Measurements from ENCODE around the gene PDLIM5.
"Not testable (repeated sequence)": the region's sequence is repeated elsewhere in the genome, so short reads cannot be mapped to it uniquely, and the experiment has no call there.

The PDLIM5 gene

DNA sequence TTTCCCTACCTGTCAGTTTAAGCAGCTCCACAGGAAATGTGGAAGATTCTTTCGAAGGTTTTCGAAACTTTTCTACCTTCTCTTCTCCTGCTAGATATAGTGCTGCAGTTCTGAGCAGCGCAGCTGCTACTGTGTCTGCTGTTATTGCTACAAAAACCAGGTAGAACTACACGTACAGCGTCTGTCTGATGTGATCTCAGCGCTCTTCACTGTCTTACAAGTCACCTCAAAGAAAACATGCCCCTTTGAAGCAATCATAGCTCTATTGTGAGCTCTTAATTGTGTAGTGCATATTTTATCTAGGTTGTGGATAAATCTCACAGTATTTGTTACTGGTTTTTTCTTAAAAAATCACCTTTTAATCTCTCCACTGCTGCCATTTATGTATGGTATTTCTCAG lies 158.4 kb downstream of the PDLIM5 start:
- no peaks in the 10 kb centered on the region for H3K36me3 ChIP-seq (ENCODE audit: control insufficient read depth, insufficient read depth, low read length)
- no peaks in the 10 kb centered on the region for H3K27me3 ChIP-seq (ENCODE audit: control insufficient read depth, insufficient read depth, low read length)
- H3K4me3 ChIP-seq (ENCODE audit: low read length), result no peak overlapping the region
- H3K4me1 ChIP-seq (ENCODE audit: control insufficient read depth, insufficient read depth, low read length), result no peaks in the 10 kb centered on the region
- no peaks in the 10 kb centered on the region for H3K9me3 ChIP-seq (ENCODE audit: control insufficient read depth, low read length)
- H3K9ac ChIP-seq (ENCODE audit: low read length), result no peak overlapping the region

DNA sequence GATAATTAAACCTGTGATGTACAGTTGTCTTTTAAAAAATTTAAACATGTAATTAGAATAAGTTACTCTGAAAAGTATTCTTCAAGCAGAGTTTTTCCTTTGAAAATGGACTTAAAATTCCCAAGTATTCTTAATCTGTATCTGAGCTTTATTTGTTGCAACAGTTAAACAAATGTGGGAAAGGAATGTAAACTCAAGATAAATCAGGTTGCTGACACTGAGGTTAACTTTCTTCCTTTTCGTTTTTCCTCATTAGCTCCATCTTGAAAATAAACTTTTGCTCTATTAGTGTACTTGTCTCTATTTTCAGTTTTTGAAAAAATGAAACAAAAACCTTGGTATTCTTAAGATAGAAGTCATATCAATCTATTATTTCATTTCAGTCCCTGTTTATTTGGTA lies 161.5 kb downstream of the PDLIM5 start:
- no peaks in the 10 kb centered on the region for H3K36me3 ChIP-seq (ENCODE audit: control insufficient read depth, insufficient read depth, low read length)
- H3K27me3 ChIP-seq (ENCODE audit: control insufficient read depth, insufficient read depth, low read length), result no peaks in the 10 kb centered on the region
- no peak overlapping the region for H3K4me3 ChIP-seq (ENCODE audit: low read length)

DNA sequence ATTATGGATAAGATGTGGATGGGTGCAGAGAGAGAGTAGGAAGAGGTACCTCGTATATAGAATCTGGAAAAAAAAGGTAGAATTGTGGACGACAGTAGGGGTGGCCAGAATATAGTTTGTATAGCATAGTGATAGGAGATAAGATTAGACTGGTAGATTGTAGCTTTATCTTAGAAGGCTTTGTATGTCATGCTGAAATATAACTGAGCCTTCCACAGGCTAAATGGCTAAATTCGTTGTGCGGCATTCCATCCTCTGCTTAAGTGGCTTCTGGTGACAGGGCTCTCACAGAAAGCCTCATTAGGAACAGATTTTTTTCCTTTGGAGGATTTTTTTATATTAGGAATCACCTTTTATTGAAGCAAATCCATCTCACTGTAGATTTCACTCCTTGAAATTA lies 163.7 kb downstream of the PDLIM5 start:
- Histone ChIP-seq H3K4me3 (ENCODE audit: low read length) (no peak overlapping the region), H3K4me1 (ENCODE audit: control insufficient read depth, insufficient read depth, low read length) (no peaks in the 10 kb centered on the region), H3K9me3 (ENCODE audit: control insufficient read depth, low read length) (no peaks in the 10 kb centered on the region), H3K9ac (ENCODE audit: low read length) (no peak overlapping the region), H3K27me3 (ENCODE audit: control insufficient read depth, insufficient read depth, low read length) (no peaks in the 10 kb centered on the region), H3K36me3 (ENCODE audit: control insufficient read depth, insufficient read depth, low read length) (no peaks in the 10 kb centered on the region)

More for the DNA sequence above, 161.5 kb downstream of the PDLIM5 start:
- H3K9ac ChIP-seq (ENCODE audit: low read length), result no peak overlapping the region
- no peaks in the 10 kb centered on the region for H3K4me1 ChIP-seq (ENCODE audit: control insufficient read depth, insufficient read depth, low read length)
- H3K9me3 ChIP-seq (ENCODE audit: control insufficient read depth, low read length), result no peaks in the 10 kb centered on the region

DNA sequence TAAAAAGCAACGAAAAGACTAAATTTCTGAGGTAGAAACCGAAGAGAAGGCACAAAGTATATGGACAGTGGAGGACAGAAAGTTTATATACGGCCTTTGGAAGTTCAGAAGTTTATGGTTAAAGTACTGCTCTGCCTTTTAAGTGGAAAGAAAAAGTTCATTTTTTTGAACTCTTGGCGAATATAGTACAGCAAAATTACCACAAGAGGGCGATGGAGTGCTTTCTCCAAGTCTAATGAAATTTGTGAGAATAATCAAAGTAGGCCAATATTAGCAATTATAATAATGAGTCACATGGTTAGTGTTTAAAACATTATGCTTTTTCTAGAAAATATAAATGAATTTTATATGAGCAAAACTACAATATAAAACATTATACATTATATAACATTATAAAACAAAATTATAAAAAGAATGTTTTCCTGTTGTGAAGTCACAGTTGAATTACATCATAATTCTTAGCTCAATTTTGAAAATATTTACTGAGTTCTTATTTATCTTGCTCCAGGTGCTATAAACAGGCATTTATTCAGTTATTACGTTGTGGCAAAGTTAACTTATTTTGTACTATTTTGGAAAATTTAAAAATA lies 169.8 kb downstream of the PDLIM5 start:
- Histone ChIP-seq H3K4me3 (ENCODE audit: low read length) (no peak overlapping the region), H3K27me3 (ENCODE audit: control insufficient read depth, insufficient read depth, low read length) (no peaks in the 10 kb centered on the region), H3K9ac (ENCODE audit: low read length) (no peak overlapping the region), H3K36me3 (ENCODE audit: control insufficient read depth, insufficient read depth, low read length) (no peaks in the 10 kb centered on the region), H3K4me1 (ENCODE audit: control insufficient read depth, insufficient read depth, low read length) (no peaks in the 10 kb centered on the region), H3K9me3 (ENCODE audit: control insufficient read depth, low read length) (no peaks in the 10 kb centered on the region)

DNA sequence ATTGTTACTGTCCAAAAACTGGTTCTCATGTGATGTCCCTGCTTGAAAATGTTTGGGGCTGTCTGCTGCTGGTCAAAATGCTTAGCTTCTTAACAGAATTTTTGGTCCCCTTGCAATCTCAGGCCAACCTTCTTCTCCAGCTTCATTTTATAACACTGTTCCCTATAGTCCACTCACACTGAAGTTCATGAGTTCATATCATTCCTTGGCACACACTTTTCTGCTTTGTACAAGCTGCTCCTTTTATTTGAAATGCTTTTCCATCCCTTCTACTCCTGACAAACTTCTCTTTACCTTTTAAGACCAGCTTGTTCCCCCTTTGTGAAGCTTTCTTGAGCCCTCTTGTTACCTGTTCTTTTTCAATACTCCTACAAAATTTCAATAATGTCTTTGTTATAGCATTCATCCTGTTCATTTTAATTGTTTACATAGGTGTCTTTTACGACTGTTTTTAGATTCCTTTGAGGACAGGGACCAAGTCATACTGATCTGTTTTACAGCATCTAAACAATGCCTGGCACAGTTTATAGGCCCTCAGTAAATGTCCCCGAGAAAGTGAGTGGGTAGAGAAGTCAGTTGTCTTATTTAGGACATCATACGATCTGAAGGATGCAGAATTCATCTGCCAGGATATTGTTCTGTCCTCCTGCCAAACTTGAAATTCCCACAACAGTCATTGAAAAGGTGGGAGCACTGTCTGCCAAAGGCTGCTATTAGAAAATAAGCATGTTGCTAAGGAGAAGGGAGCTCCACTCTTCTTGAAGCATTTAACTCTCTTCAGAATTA lies 171.6 kb downstream of the PDLIM5 start:
- Histone ChIP-seq H3K9ac (ENCODE audit: low read length) (no peak overlapping the region), H3K4me1 (ENCODE audit: control insufficient read depth, insufficient read depth, low read length) (no peaks in the 10 kb centered on the region), H3K36me3 (ENCODE audit: control insufficient read depth, insufficient read depth, low read length) (no peaks in the 10 kb centered on the region), H3K9me3 (ENCODE audit: control insufficient read depth, low read length) (no peaks in the 10 kb centered on the region), H3K27me3 (ENCODE audit: control insufficient read depth, insufficient read depth, low read length) (no peaks in the 10 kb centered on the region), H3K4me3 (ENCODE audit: low read length) (no peak overlapping the region)

DNA sequence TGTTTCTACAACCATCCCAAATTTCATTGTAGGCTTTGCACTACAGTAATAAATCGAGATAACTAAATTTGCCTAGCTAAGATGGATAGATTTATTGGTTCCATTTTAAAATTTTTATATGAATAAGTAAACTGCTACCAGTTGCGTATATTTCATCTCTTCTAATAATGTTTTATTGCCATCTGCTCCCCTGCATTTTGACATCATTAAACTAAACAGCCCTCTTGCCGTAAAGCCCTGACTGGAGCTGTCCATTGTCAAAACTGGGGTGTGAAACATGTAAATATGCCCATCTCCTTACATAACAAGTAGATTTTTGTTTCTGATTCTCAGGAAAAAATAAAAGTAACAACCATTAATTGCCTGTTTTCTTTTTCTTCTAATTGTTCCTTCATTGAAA lies 175.2 kb downstream of the PDLIM5 start:
- Histone ChIP-seq H3K36me3 (ENCODE audit: control insufficient read depth, insufficient read depth, low read length) (no peaks in the 10 kb centered on the region), H3K9ac (ENCODE audit: low read length) (no peak overlapping the region), H3K9me3 (ENCODE audit: control insufficient read depth, low read length) (no peaks in the 10 kb centered on the region), H3K4me3 (ENCODE audit: low read length) (no peak overlapping the region), H3K27me3 (ENCODE audit: control insufficient read depth, insufficient read depth, low read length) (no peaks in the 10 kb centered on the region), H3K4me1 (ENCODE audit: control insufficient read depth, insufficient read depth, low read length) (no peaks in the 10 kb centered on the region)

DNA sequence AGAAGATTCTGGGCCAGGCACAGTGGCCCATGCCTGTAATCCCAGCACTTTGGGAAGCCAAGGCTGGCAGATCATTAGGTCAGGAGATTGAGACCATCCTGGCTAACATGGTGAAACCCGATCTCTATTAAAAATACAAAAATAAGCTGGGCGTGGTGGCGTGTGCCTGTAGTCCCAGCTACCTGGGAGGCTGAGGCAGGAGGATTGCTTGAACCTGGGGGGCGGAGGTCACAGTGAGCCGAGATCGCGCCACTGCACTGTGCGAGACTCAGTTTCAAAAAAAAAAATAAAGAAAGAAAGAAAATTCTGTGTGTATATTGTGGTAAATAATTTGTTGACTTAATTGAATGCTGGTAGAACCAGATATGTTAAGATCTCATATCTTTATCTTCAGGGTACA lies 177.3 kb downstream of the PDLIM5 start:
- not testable (repeated sequence) for H3K36me3 ChIP-seq (ENCODE audit: control insufficient read depth, insufficient read depth, low read length); H3K9me3 ChIP-seq (ENCODE audit: control insufficient read depth, low read length); H3K27me3 ChIP-seq (ENCODE audit: control insufficient read depth, insufficient read depth, low read length); H3K4me3 ChIP-seq (ENCODE audit: low read length); H3K9ac ChIP-seq (ENCODE audit: low read length); H3K4me1 ChIP-seq (ENCODE audit: control insufficient read depth, insufficient read depth, low read length)

DNA sequence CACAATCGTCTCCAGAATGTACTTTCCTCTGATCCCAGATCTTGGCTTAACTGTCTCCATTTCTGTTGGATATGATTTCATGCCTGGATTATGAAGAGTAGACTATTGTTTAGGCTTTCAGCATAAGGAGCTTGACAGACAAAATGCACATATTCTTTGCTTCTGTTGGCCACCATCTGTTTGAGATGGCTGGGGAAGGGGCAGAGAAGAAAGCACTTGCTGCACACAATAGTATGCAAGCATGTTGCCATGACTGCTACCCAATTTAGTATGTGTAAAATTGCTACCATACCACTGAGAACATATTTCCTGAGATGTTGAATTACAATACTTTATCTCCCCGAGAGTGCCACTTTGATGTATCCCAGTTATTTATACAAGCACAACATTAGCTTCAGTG lies 178.1 kb downstream of the PDLIM5 start:
- H3K9ac ChIP-seq (ENCODE audit: low read length), result no peak overlapping the region
- H3K27me3 ChIP-seq (ENCODE audit: control insufficient read depth, insufficient read depth, low read length), result no peaks in the 10 kb centered on the region
- H3K4me1 ChIP-seq (ENCODE audit: control insufficient read depth, insufficient read depth, low read length), result no peaks in the 10 kb centered on the region
- H3K9me3 ChIP-seq (ENCODE audit: control insufficient read depth, low read length), result no peaks in the 10 kb centered on the region
- H3K36me3 ChIP-seq (ENCODE audit: control insufficient read depth, insufficient read depth, low read length), result no peaks in the 10 kb centered on the region
- H3K4me3 ChIP-seq (ENCODE audit: low read length), result no peak overlapping the region

DNA sequence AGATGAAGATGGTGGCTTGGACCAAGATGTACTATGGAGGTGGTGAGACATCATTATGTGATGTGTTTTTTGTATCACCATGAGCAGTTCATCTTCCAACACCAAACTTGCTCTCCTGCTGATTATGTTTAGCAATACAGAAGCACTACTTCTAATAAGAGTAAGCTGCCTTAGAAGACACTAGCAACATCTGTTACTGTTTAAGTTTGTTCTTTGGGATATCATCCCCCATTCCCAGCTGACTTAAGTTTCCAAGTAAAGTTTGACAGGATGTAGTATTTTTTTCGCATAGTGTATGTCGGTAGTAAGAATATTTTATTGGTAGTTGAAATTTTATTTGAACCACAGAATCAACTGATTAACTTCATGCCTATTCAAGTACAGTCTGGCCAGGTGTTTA lies 182.5 kb downstream of the PDLIM5 start:
- Histone ChIP-seq H3K9me3 (ENCODE audit: control insufficient read depth, low read length) (no peaks in the 10 kb centered on the region), H3K27me3 (ENCODE audit: control insufficient read depth, insufficient read depth, low read length) (no peaks in the 10 kb centered on the region), H3K36me3 (ENCODE audit: control insufficient read depth, insufficient read depth, low read length) (no peaks in the 10 kb centered on the region), H3K9ac (ENCODE audit: low read length) (no peak overlapping the region), H3K4me1 (ENCODE audit: control insufficient read depth, insufficient read depth, low read length) (no peaks in the 10 kb centered on the region), H3K4me3 (ENCODE audit: low read length) (no peak overlapping the region)

DNA sequence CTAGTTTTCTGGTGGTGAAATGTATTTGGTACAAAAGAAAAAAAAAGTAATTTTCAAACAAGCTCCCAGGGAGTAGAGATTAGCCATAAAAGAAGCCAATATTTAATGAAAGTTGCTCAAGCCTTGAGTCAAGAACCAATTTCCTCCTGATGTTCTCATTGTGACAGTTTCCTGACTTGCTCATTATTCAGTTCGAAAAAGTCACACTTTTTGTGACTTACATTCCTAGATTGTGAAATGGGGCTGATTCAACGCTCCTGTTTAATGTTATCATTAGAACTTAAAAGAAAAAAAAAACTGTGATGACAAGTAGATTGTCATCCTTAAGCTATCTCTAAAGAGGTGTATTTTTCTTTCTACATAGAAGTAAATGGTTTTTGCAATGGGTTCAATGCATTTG lies 183.4 kb downstream of the PDLIM5 start:
- Histone ChIP-seq H3K4me3 (ENCODE audit: low read length) (no peak overlapping the region), H3K27me3 (ENCODE audit: control insufficient read depth, insufficient read depth, low read length) (no peaks in the 10 kb centered on the region), H3K9ac (ENCODE audit: low read length) (no peak overlapping the region), H3K36me3 (ENCODE audit: control insufficient read depth, insufficient read depth, low read length) (no peaks in the 10 kb centered on the region), H3K9me3 (ENCODE audit: control insufficient read depth, low read length) (no peaks in the 10 kb centered on the region), H3K4me1 (ENCODE audit: control insufficient read depth, insufficient read depth, low read length) (no peaks in the 10 kb centered on the region)

DNA sequence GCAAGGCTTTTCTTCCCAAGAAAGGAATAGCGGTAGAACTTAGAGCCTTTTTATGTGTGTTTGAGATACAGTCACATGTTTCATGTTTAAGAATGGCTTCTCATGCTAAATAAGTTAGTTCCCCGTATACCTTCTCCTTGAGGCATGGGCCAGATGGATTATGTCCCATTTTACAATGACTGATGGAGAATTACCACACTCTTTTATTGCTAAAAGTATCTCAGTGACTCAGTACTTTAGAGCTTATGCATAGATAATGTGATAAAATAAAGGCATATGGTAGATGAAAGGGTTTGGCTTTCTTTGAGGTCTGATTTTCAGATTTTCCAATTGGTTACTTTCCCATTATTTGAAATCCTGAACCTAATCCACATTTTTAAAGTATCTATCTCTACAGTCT lies 184.3 kb downstream of the PDLIM5 start:
- no peaks in the 10 kb centered on the region for H3K4me1 ChIP-seq (ENCODE audit: control insufficient read depth, insufficient read depth, low read length)
- H3K9me3 ChIP-seq (ENCODE audit: control insufficient read depth, low read length), result no peaks in the 10 kb centered on the region
- no peaks in the 10 kb centered on the region for H3K27me3 ChIP-seq (ENCODE audit: control insufficient read depth, insufficient read depth, low read length)
- no peak overlapping the region for H3K9ac ChIP-seq (ENCODE audit: low read length)
- no peak overlapping the region for H3K4me3 ChIP-seq (ENCODE audit: low read length)
- no peaks in the 10 kb centered on the region for H3K36me3 ChIP-seq (ENCODE audit: control insufficient read depth, insufficient read depth, low read length)

DNA sequence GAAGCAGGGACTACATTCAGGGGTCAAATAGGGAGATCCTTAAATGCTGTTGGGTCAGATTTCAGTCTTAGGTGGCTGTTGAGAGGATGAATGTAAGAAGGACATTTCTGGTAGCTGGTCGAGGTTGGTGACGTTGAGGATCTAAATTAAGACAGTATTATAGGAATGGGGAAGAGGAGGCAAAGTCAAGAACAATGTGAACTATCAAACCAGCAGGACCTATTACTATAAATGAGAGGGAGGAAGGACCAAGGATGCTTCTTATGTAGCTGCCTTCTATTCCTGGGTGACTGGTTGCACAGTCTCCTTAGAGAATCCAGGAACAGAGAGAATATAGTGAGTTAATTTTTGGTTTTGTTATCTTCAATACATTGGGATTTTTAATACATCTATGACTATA lies 187.6 kb downstream of the PDLIM5 start:
- Histone ChIP-seq H3K4me1 (ENCODE audit: control insufficient read depth, insufficient read depth, low read length) (no peaks in the 10 kb centered on the region), H3K9ac (ENCODE audit: low read length) (no peak overlapping the region), H3K4me3 (ENCODE audit: low read length) (no peak overlapping the region), H3K9me3 (ENCODE audit: control insufficient read depth, low read length) (no peaks in the 10 kb centered on the region), H3K36me3 (ENCODE audit: control insufficient read depth, insufficient read depth, low read length) (no peaks in the 10 kb centered on the region), H3K27me3 (ENCODE audit: control insufficient read depth, insufficient read depth, low read length) (no peaks in the 10 kb centered on the region)

All from mucosa of stomach (tissue), 1 donor.